MCF 10A (cell line): ENCODE measurements around the gene OR1B1. TPM values are rescaled to one million over a fixed set of nuclear protein-coding genes. Genes with fewer than 3 reads are reported as not detected.

Experiments used
- Bru-seq: library from RNA; stranded (reverse); fragments of 400-500 nt; gene quantifications from one replicate; lab custom pipeline; 2021; lab: Mats Ljungman, UMichigan
- BruChase-seq, 2 experiments: library from RNA; stranded (reverse); fragments of 400-500 nt; gene quantifications; one replicate each; lab custom pipeline; 2021; lab: Mats Ljungman, UMichigan
- BruUV-seq: library from RNA; stranded (reverse); fragments of 400-500 nt; replicated peaks from 2 replicates; lab custom pipeline; 2021; lab: Mats Ljungman, UMichigan
- CTCF ChIA-PET: fragments of 300-600 bp; sonication (Branson Sonifier 250); formaldehyde crosslinking; extraction: SDS; loops from one replicate; lab custom pipeline; 2021; ENCODE audit warnings: antibody characterized with exemption, inconsistent platforms; lab: Yijun Ruan, JAX
- POLR2A ChIA-PET: fragments of 300-600, 350-650 bp; sonication (Branson Sonifier 250); formaldehyde crosslinking; extraction: SDS; loops from one replicate; lab custom pipeline; 2020; ENCODE audit warnings: antibody characterized with exemption, inconsistent platforms; lab: Yijun Ruan, JAX
- DNase-seq: peaks from one replicate; pipeline ENCODE4 v3.0.0-alpha.2; 2018; ENCODE audit not compliant: unreplicated experiment
- H3K27ac Mint-ChIP-seq: one replicate; pipeline ENCODE4 v1.8.0; 2022; ENCODE audit warnings: mild to moderate bottlenecking, low read depth, mixed read lengths; ENCODE audit not compliant: unreplicated experiment
- H3K27me3 Mint-ChIP-seq: one replicate; pipeline ENCODE4 v1.8.0; 2022; ENCODE audit warnings: mixed read lengths; ENCODE audit not compliant: insufficient read depth, unreplicated experiment
- H3K36me3 Mint-ChIP-seq: one replicate; pipeline ENCODE4 v1.8.0; 2022; ENCODE audit warnings: mild to moderate bottlenecking, moderate library complexity, mixed read lengths; ENCODE audit not compliant: insufficient read depth, unreplicated experiment
- H3K4me1 Mint-ChIP-seq: one replicate; pipeline ENCODE4 v1.8.0; 2022; ENCODE audit warnings: mixed read lengths; ENCODE audit not compliant: insufficient read depth, unreplicated experiment
- H3K4me3 Mint-ChIP-seq: one replicate; pipeline ENCODE4 v1.8.0; 2022; ENCODE audit warnings: mild to moderate bottlenecking, moderate library complexity, mixed read lengths; ENCODE audit not compliant: unreplicated experiment
- H3K9me3 Mint-ChIP-seq: one replicate; pipeline ENCODE4 v1.8.0; 2022; ENCODE audit warnings: mixed read lengths; ENCODE audit not compliant: unreplicated experiment
- intact Hi-C: fragments of 100-400 bp; cut with micrococcal nuclease; formaldehyde crosslinking; loops from 2 replicates; pipeline ENCODE4 v1.14.1; 2022
- long read RNA-seq: library from polyadenylated mRNA; stranded (forward); transcript quantifications from one replicate; pipeline ENCODE4 v2.0.0, GENCODE V29; 2022
- total RNA-seq: library from RNA; stranded (reverse); gene quantifications from 2 replicates; pipeline ENCODE4 v1.2.3, GENCODE V29; 2022
- TF ChIP-seq, protein P1 (sequence below): fragments of 200-600 bp; IDR thresholded peaks from one replicate; pipeline ENCODE4 v1.8.0; 2022; ENCODE audit warnings: antibody characterized with exemption, mild to moderate bottlenecking; ENCODE audit not compliant: unreplicated experiment

OR1B1 gene
- total RNA-seq (not detected in 2 replicates), Bru-seq, nascent RNA (not detected), BruChase-seq, experiment 1, labeled RNA remaining after a 6-hour chase (percentile 31 among the genes with signal in this experiment), BruChase-seq, experiment 2, labeled RNA remaining after a 2-hour chase (not detected)
- long read RNA-seq = 0 reads

DNA sequence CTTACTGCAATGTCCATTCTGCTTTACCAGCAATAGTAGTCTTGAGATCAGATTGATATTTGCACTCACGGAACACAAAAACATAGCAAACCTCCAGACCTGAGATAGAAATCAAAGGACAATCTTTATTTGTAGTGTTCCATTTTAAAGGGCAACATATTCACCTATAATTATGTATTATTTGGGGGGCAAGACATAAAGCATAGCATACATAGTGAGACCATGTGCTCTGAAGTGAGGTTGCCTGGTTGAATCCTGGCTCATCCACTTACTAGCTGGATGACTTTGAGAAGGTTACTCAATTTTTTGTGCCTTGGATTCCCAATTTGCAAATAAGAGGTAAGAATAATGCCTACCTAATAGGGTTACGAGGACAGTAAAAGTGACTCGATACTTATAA lies at the start of gene OR1B1:
Gene OR1B1 (minus strand): TSS at position 101 of the 400 bp plus-strand sequence.
- ChIA-PET POLR2A (no interaction called here), CTCF (interaction anchor here (0.7 kb wide), 1 partner anchor 45 kb away, joined by 3 read pairs; no protein-coding TSS in a partner anchor)
- DNase-seq = no peak
- no peaks in the 10 kb centered on the region for H3K4me1 Mint-ChIP-seq
- H3K27ac Mint-ChIP-seq = no peak within 1 kb of the TSS
- intact Hi-C loops = no loop called here
- H3K4me3 Mint-ChIP-seq = no peak within 1 kb of the TSS
- no TSS peak for BruUV-seq
- TF ChIP-seq, protein P1, sequence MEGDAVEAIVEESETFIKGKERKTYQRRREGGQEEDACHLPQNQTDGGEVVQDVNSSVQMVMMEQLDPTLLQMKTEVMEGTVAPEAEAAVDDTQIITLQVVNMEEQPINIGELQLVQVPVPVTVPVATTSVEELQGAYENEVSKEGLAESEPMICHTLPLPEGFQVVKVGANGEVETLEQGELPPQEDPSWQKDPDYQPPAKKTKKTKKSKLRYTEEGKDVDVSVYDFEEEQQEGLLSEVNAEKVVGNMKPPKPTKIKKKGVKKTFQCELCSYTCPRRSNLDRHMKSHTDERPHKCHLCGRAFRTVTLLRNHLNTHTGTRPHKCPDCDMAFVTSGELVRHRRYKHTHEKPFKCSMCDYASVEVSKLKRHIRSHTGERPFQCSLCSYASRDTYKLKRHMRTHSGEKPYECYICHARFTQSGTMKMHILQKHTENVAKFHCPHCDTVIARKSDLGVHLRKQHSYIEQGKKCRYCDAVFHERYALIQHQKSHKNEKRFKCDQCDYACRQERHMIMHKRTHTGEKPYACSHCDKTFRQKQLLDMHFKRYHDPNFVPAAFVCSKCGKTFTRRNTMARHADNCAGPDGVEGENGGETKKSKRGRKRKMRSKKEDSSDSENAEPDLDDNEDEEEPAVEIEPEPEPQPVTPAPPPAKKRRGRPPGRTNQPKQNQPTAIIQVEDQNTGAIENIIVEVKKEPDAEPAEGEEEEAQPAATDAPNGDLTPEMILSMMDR = no peak
- peaks cover 43% of the 10 kb centered on the region for H3K27me3 Mint-ChIP-seq
- H3K36me3 Mint-ChIP-seq = no peaks in the 10 kb centered on the region
- H3K9me3 Mint-ChIP-seq = no peaks in the 10 kb centered on the region

DNA sequence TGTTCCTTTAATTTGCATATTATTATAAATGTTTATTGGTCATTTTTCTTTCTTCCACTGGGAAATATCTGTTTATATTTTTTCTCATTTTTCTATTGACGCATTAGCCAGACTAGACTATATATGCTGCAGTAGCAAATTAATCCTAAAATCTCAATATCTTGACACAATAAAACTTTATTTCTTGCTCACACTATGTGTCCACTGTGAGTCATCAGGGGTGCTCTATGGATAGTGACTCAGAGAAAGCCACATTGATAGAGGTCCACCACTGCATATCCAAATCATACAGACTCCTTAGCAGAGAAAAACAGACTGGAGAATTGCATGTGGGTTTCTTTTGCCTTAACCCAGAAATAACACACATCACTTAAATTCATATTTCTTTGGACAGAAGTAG lies 38.3 kb upstream of the OR1B1 start:
- ChIA-PET CTCF (no interaction called here), POLR2A (no interaction called here)
- H3K27ac Mint-ChIP-seq = no peak overlapping the region
- peak; percentile 25 for DNase-seq
- intact Hi-C loops = no loop called here
- H3K36me3 Mint-ChIP-seq = no peaks in the 10 kb centered on the region
- TF ChIP-seq, protein P1 = no peak
- no peaks in the 10 kb centered on the region for H3K4me1 Mint-ChIP-seq
- no peaks in the 10 kb centered on the region for H3K9me3 Mint-ChIP-seq
- BruUV-seq = no TSS peak
- H3K4me3 Mint-ChIP-seq = no peak overlapping the region
- peaks cover 8% of the 10 kb centered on the region for H3K27me3 Mint-ChIP-seq

DNA sequence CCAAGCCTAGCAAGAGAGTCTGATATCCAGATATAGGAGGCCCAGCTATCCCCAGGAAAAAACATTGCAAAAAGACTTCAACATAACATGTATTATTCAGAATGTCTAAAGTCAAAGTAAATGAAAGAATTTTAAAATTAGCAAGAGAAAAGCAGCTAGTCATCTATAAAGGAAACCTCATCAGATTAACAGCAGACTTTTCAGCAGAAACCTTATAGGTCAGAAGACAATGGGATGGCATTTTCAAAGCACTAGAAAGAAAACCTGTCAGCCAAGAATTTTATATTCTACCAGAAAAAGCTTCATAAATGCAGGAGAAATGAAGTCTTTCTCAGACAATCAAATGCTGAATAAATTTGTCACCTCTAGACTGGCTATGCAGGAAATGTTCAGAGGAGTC lies 27.4 kb upstream of the OR1B1 start:
- no TSS peak for BruUV-seq
- ChIA-PET CTCF (no interaction called here), POLR2A (interaction anchor here (0.6 kb wide), 2 partner anchors 55 to 964 kb away, joined by 3 to 4 read pairs; no protein-coding TSS in a partner anchor)
- TF ChIP-seq, protein P1 = no peak
- peaks cover 14% of the 10 kb centered on the region for H3K9me3 Mint-ChIP-seq
- no peak overlapping the region for H3K27ac Mint-ChIP-seq
- DNase-seq = no peak
- intact Hi-C loops = no loop called here
- H3K4me3 Mint-ChIP-seq = no peak overlapping the region
- no peaks in the 10 kb centered on the region for H3K36me3 Mint-ChIP-seq
- peaks cover 26% of the 10 kb centered on the region for H3K27me3 Mint-ChIP-seq
- H3K4me1 Mint-ChIP-seq = no peaks in the 10 kb centered on the region

DNA sequence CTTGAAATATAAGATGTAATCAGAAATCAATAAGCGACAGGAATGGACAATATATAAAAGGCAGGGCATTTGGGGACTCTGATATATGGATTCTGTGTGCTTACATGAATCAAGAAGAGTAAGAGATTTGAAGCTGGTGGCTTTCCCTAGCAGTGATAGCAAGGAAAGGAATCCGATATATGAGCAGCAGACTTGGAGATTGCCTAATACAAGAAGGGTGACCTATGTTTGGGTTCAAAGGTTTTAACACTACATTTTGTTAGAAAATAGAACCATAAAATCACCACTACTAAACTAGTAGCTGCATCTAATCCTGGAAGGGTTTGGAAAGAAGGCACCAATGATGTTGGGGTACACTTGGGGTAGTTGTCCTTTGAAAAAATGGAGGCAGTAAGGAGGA lies 15.1 kb upstream of the OR1B1 start:
- Mint-ChIP-seq H3K4me1 (no peaks in the 10 kb centered on the region), H3K27me3 (peaks cover 56% of the 10 kb centered on the region), H3K4me3 (no peak overlapping the region), H3K36me3 (no peaks in the 10 kb centered on the region), H3K27ac (no peak overlapping the region), H3K9me3 (no peaks in the 10 kb centered on the region)
- TF ChIP-seq, protein P1 = no peak
- intact Hi-C loops = no loop called here
- BruUV-seq = no TSS peak
- ChIA-PET CTCF (interaction anchor here (0.7 kb wide), 1 partner anchor 21 kb away, joined by 3 read pairs; no protein-coding TSS in a partner anchor), POLR2A (interaction anchor here (0.6 to 0.7 kb wide), 2 partner anchors 16 to 73 kb away, joined by 3 to 4 read pairs; no protein-coding TSS in a partner anchor)
- no peak for DNase-seq
